H1 (cell line): ENCODE measurements around the gene SLC1A1. TPM values are rescaled to one million over a fixed set of nuclear protein-coding genes. Genes with fewer than 3 reads are reported as not detected.

Source experiments
- CTCF ChIA-PET: fragments of 300-600 bp; sonication (Branson Sonifier 250); formaldehyde crosslinking; loops from one replicate; lab custom pipeline; 2021; ENCODE audit not compliant: partially characterized antibody; lab: Charles Lee
- POLR2A ChIA-PET: fragments of 300-600 bp; sonication (Branson Sonifier 250); formaldehyde crosslinking; loops from one replicate; lab custom pipeline; 2021; ENCODE audit warnings: inconsistent platforms; ENCODE audit not compliant: partially characterized antibody; lab: Charles Lee
- DNase-seq, 2 experiments: peaks; one replicate each; pipeline versions ENCODE4 v3.0.0 to v3.0.0-alpha.2; 2010 to 2022; ENCODE audit warnings: low spot score in 2 of 2, low read depth in 1 of 2, mixed read lengths in 1 of 2
- FAIRE-seq: peaks from 2 replicates; lab custom pipeline; 2011; peaks lifted over from hg19 to GRCh38; lab: Jason Lieb, UNC
- H2AFZ ChIP-seq: 2 replicates; pipeline ENCODE4 v1.8.1; 2012; ENCODE audit warnings: low read length, inconsistent platforms
- H2AK5ac ChIP-seq: 2 replicates; pipeline ENCODE4 v1.6.1; 2013; ENCODE audit warnings: low read depth, low read length
- H2BK120ac ChIP-seq: replicated peaks from 2 replicates; pipeline ENCODE3; 2013; ENCODE audit warnings: low read depth, low read length, inconsistent platforms
- H2BK12ac ChIP-seq: 2 replicates; pipeline ENCODE4 v1.6.1; 2013; ENCODE audit warnings: low read depth, low read length
- H2BK15ac ChIP-seq: 2 replicates; pipeline ENCODE4 v1.6.1; 2013; ENCODE audit warnings: low read length
- H2BK20ac ChIP-seq: 2 replicates; pipeline ENCODE4 v1.6.1; 2013; ENCODE audit warnings: low read length
- H2BK5ac ChIP-seq: 2 replicates; pipeline ENCODE4 v1.6.1; 2013; ENCODE audit warnings: low read depth, low read length
- H3K14ac ChIP-seq: 2 replicates; pipeline ENCODE4 v1.6.1; 2013; ENCODE audit warnings: inconsistent platforms; ENCODE audit not compliant: insufficient read length
- H3K18ac ChIP-seq: 2 replicates; pipeline ENCODE4 v1.6.1; 2013; ENCODE audit warnings: low read length; ENCODE audit errors: extremely low read depth
- H3K23ac ChIP-seq: 2 replicates; pipeline ENCODE4 v1.6.1; 2013; ENCODE audit warnings: inconsistent platforms; ENCODE audit not compliant: insufficient read length
- H3K23me2 ChIP-seq: 2 replicates; pipeline ENCODE4 v1.6.1; 2013; ENCODE audit warnings: low read depth, low read length
- H3K27ac ChIP-seq: 2 replicates; pipeline ENCODE4 v1.6.1; 2011; ENCODE audit warnings: low read depth, low read length, inconsistent platforms
- H3K27me3 ChIP-seq, 4 experiments: replicated peaks in 1 of 4; 1 replicate in 1 of 4; 2 replicates in 3 of 4; pipeline versions ENCODE4 v1.6.1 to v1.8.1; 2011 to 2013; ENCODE audit warnings: low read length in 3 of 4, mild to moderate bottlenecking in 3 of 4, inconsistent platforms in 2 of 4, mixed read lengths in 2 of 4, moderate library complexity in 1 of 4; ENCODE audit not compliant: control insufficient read depth in 3 of 4, insufficient read depth in 3 of 4; ENCODE audit errors: extremely low read depth in 1 of 4
- H3K36me3 ChIP-seq, 4 experiments: 2 replicates each; pipeline versions ENCODE4 v1.6.1 to v1.8.1; 2011 to 2013; ENCODE audit warnings: mild to moderate bottlenecking in 4 of 4, low read length in 3 of 4, moderate library complexity in 2 of 4, control low read depth in 1 of 4, inconsistent platforms in 1 of 4; ENCODE audit not compliant: insufficient read depth in 4 of 4, control insufficient read depth in 2 of 4
- H3K4ac ChIP-seq: replicated peaks from 2 replicates; pipeline ENCODE3; 2013; ENCODE audit warnings: low read length, low read depth, mixed read lengths, inconsistent platforms; ENCODE audit not compliant: insufficient read length
- H3K4me1 ChIP-seq, 4 experiments: replicated peaks in 1 of 4; 1 replicate in 1 of 4; 2 replicates in 3 of 4; pipeline versions ENCODE4 v1.6.1 to v1.8.1; 2011 to 2013; ENCODE audit warnings: low read length in 3 of 4, inconsistent platforms in 2 of 4, mixed read lengths in 1 of 4; ENCODE audit not compliant: insufficient read depth in 4 of 4, control insufficient read depth in 3 of 4
- H3K4me2 ChIP-seq, 2 experiments: 2 replicates each; pipeline versions ENCODE4 v1.6.1 to v1.8.1; 2011 to 2013; ENCODE audit warnings: low read depth in 2 of 2, low read length in 2 of 2, control low read depth in 1 of 2, inconsistent platforms in 1 of 2, mild to moderate bottlenecking in 1 of 2; ENCODE audit not compliant: insufficient read depth in 1 of 2
- H3K4me3 ChIP-seq, 4 experiments: fragments of 200-600, 300-600 bp in 1 of 4; sonication (generic), shearing (Covaris generic), sonication (Bioruptor Twin) in 1 of 4; 2 replicates each; pipeline versions ENCODE4 v1.5.1 to v1.8.1; 2011 to 2016; ENCODE audit warnings: low read length in 4 of 4, low read depth in 3 of 4, control low read depth in 2 of 4, inconsistent platforms in 2 of 4, mild to moderate bottlenecking in 2 of 4, mixed read lengths in 1 of 4, moderate library complexity in 1 of 4; ENCODE audit not compliant: insufficient read depth in 2 of 4; ENCODE audit errors: extremely low read depth in 1 of 4
- H3K56ac ChIP-seq: replicated peaks from 2 replicates; pipeline ENCODE3; 2013; ENCODE audit warnings: low read depth, mild to moderate bottlenecking, mixed read lengths, low read length, inconsistent platforms; ENCODE audit not compliant: insufficient read length
- H3K79me1 ChIP-seq: 2 replicates; pipeline ENCODE4 v1.6.1; 2013; ENCODE audit warnings: low read depth, low read length, control low read depth
- H3K79me2 ChIP-seq, 2 experiments: 2 replicates each; pipeline versions ENCODE4 v1.6.1 to v1.8.1; 2012 to 2013; ENCODE audit warnings: low read length in 2 of 2, mild to moderate bottlenecking in 2 of 2, inconsistent platforms in 1 of 2; ENCODE audit not compliant: insufficient read depth in 2 of 2, control insufficient read depth in 1 of 2
- H3K9ac ChIP-seq, 4 experiments: replicated peaks in 1 of 4; 1 replicate in 1 of 4; 2 replicates in 3 of 4; pipeline versions ENCODE4 v1.6.1 to v1.8.1; 2011 to 2013; ENCODE audit warnings: low read depth in 3 of 4, low read length in 3 of 4, control low read depth in 2 of 4, mild to moderate bottlenecking in 2 of 4, moderate library complexity in 2 of 4, inconsistent platforms in 1 of 4; ENCODE audit errors: extremely low read depth in 1 of 4
- H3K9me3 ChIP-seq, 2 experiments: 2 replicates each; pipeline versions ENCODE4 v1.6.1 to v1.8.1; 2012 to 2013; ENCODE audit warnings: mild to moderate bottlenecking in 2 of 2, moderate library complexity in 2 of 2, control low read depth in 1 of 2, inconsistent platforms in 1 of 2, low read depth in 1 of 2, low read length in 1 of 2, mixed read lengths in 1 of 2; ENCODE audit not compliant: insufficient read depth in 2 of 2
- H4K20me1 ChIP-seq, 2 experiments: replicated peaks in 1 of 2; 2 replicates each; pipeline versions ENCODE3 to v1.8.1; 2011 to 2013; ENCODE audit warnings: inconsistent platforms in 2 of 2, low read length in 2 of 2, mild to moderate bottlenecking in 1 of 2; ENCODE audit not compliant: insufficient read depth in 2 of 2, control insufficient read depth in 1 of 2
- H4K5ac ChIP-seq: 2 replicates; pipeline ENCODE4 v1.6.1; 2013; ENCODE audit warnings: low read length, low read depth, mixed read lengths, inconsistent platforms; ENCODE audit not compliant: insufficient read length
- H4K8ac ChIP-seq: 2 replicates; pipeline ENCODE4 v1.8.0; 2013; ENCODE audit warnings: mild to moderate bottlenecking, moderate library complexity, low read length, inconsistent platforms; ENCODE audit not compliant: insufficient read depth; ENCODE audit errors: extremely low read depth
- H4K91ac ChIP-seq: replicated peaks from 2 replicates; pipeline ENCODE3; 2013; ENCODE audit warnings: low read length, mixed read lengths, inconsistent platforms; ENCODE audit not compliant: insufficient read length
- TEAD4 ChIP-seq: IDR thresholded peaks from 2 replicates; pipeline ENCODE4 v1.6.1; 2012; ENCODE audit warnings: low read depth, low read length, inconsistent platforms, mixed read lengths
- ZNF274 ChIP-seq: IDR thresholded peaks from 2 replicates; pipeline ENCODE4 v1.7.0; 2012; ENCODE audit warnings: low read length, borderline replicate concordance; ENCODE audit errors: extremely low read depth
- WGBS, 2 experiments: shearing (Covaris generic) in 1 of 2; methylation state at CpG; one replicate each; pipeline versions ENCODE4 v1.1.6 to v1.1.7; 2013 to 2015; ENCODE audit warnings: low lambda C conversion rate in 2 of 2, mixed read lengths in 2 of 2, inconsistent platforms in 1 of 2, low coverage in 1 of 2, missing lambda C conversion rate in 1 of 2; ENCODE audit not compliant: insufficient replicate concordance in 2 of 2, insufficient coverage in 1 of 2, insufficient read length in 1 of 2; ENCODE audit errors: extremely low coverage in 1 of 2, missing lambda C conversion rate in 1 of 2; 5-methylcytosine and 5-hydroxymethylcytosine counted together
- polyA plus RNA-seq, 7 experiments: library from polyadenylated mRNA; depleted of rRNA in 3 of 7; stranded (reverse) in 5 of 7; unstranded in 2 of 7; fragments of >200 nt in 5 of 7; fragments of 200-250 nt in 2 of 7; gene quantifications; 1 replicate in 5 of 7; 2 replicates in 1 of 7; 4 replicates in 1 of 7; pipeline versions ENCODE4 v1.2.1 to v1.2.3, GENCODE V29; 2011 to 2013; ENCODE audit warnings: missing spikeins in 2 of 7, mixed read lengths in 2 of 7
- total RNA-seq: library from RNA; stranded (reverse); fragmentation: NEBNext Ultra II Directional; extraction: Animal tissue kit (Norgen Biotek cat#: 25700); gene quantifications from 2 replicates; pipeline ENCODE4 v1.2.1, GENCODE V29; 2021

SLC1A1 gene
- total and polyA plus RNA-seq, 2 of the 8 experiments (the other 6 are each of a cell fraction or from before 2014, with no cell fraction given): 4.7 to 11.7 TPM

DNA sequence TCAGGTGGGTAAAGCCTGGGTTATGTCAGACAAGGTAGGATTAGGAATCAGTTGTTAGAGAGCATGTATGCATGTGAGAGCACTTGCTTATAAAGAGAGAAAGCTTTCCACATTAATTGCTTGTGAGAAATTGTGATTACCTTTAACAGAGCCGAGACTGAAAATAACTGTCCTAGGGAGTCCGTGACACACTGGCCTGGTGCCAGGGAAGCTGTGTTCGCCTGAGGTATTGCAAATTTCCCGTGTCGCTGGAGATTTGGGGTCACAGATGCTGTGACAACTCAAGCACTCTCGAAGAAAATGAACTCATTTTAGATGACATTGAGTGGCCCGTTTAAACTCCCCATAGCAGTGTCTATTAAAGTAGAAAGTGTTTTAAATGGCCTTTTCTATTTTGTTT is 9.6 kb downstream of the SLC1A1 start:
- Histone ChIP-seq H4K8ac (no peak overlapping the region), H3K56ac (no peak overlapping the region), H3K79me2 (no peaks in the 10 kb centered on the region), H3K4me1 (no peaks in the 10 kb centered on the region; a peak in 1 of 7 replicates), H3K23ac (no peak overlapping the region), H3K36me3 (no peaks in the 10 kb centered on the region), H3K9me3 (no peaks in the 10 kb centered on the region), H4K20me1 (no peaks in the 10 kb centered on the region), H2AK5ac (no peak overlapping the region), H2BK120ac (no peak overlapping the region), H2AFZ (no peak overlapping the region), H3K79me1 (no peaks in the 10 kb centered on the region), H2BK15ac (no peak overlapping the region), H3K14ac (no peak overlapping the region), H3K27ac (no peak overlapping the region), H3K27me3 (no peaks in the 10 kb centered on the region), H4K5ac (no peak overlapping the region), H3K4me2 (no peak overlapping the region), H2BK20ac (no peak overlapping the region), H4K91ac (no peak overlapping the region), H3K23me2 (no peaks in the 10 kb centered on the region), H2BK5ac (no peak overlapping the region), H2BK12ac (no peak overlapping the region), H3K9ac (no peak overlapping the region), H3K4ac (no peak overlapping the region), H3K4me3 (no peak overlapping the region), H3K18ac (no peak overlapping the region)
- WGBS, 2 experiments: 89% methylated on average over 7 of the region's 7 CpGs; no CpG with 5 or more reads in 1 of the 2 experiments
- FAIRE-seq (no peak), DNase-seq (no peak)
- CTCF ChIA-PET: interaction anchor here (1.0 to 1.8 kb wide), 4 partner anchors 10 to 141 kb away, joined by 3 to 5 read pairs (median 3); no protein-coding TSS in a partner anchor
- POLR2A ChIA-PET: interaction anchor here (0.6 kb wide), 1 partner anchor 45 kb away, joined by 3 read pairs; no protein-coding TSS in a partner anchor
- no peak for TF ChIP-seq ZNF274
- TF ChIP-seq TEAD4: no peak
